CD4-positive, CD25-positive, alpha-beta regulatory T cell (primary cell): ENCODE data around the gene SMIM11. TPM values are rescaled to one million over a fixed set of nuclear protein-coding genes. Genes with fewer than 3 reads are reported as not detected.
"Not testable (repeated sequence)": the region's sequence is repeated elsewhere in the genome, so short reads cannot be mapped to it uniquely, and the experiment has no call there.

ENCODE experiments used
- ATAC-seq, 2 donors: fragments of 150-1000 bp; cut with Tn5 transposase; one replicate each; pipeline ENCODE4 v1.10.0; 2021; ENCODE audit warnings: low read depth in 2 of 2, moderate number of reproducible peaks in 2 of 2, moderate library complexity in 1 of 2
- DNase-seq, 3 donors: peaks; one replicate each; pipeline versions ENCODE4 v3.0.0 to v3.0.0-alpha.2; 2012 to 2022; ENCODE audit warnings: mixed read lengths in 1 of 3
- H3K27ac ChIP-seq: one replicate; pipeline ENCODE4 v1.7.0; 2013; ENCODE audit warnings: mild to moderate bottlenecking, low read length; ENCODE audit not compliant: insufficient read depth, poor library complexity, severe bottlenecking
- H3K27me3 ChIP-seq: one replicate; pipeline ENCODE4 v1.7.0; 2013; ENCODE audit warnings: low read length; ENCODE audit not compliant: control insufficient read depth, insufficient read depth
- H3K36me3 ChIP-seq: one replicate; pipeline ENCODE4 v1.7.0; 2013; ENCODE audit warnings: mild to moderate bottlenecking, low read length, moderate library complexity; ENCODE audit not compliant: control insufficient read depth, insufficient read depth
- H3K4me1 ChIP-seq: 2 replicates; pipeline ENCODE4 v1.7.0; 2013; ENCODE audit warnings: mild to moderate bottlenecking, low read length; ENCODE audit not compliant: insufficient read depth, control insufficient read depth, poor library complexity, severe bottlenecking
- H3K4me3 ChIP-seq: one replicate; pipeline ENCODE4 v1.7.0; 2013; ENCODE audit warnings: low read depth, mild to moderate bottlenecking, low read length, moderate library complexity
- H3K9me3 ChIP-seq, 2 experiments: 1 replicate in 1 of 2; 2 replicates in 1 of 2; pipeline ENCODE4 v1.7.0; 2013; ENCODE audit warnings: low read length in 2 of 2, mild to moderate bottlenecking in 1 of 2, moderate library complexity in 1 of 2; ENCODE audit not compliant: control insufficient read depth in 2 of 2
- H3K27ac Mint-ChIP-seq, 3 donors: one replicate each; pipeline ENCODE4 v1.8.0; 2020 to 2022; ENCODE audit warnings: mild to moderate bottlenecking in 3 of 3, mixed read lengths in 3 of 3, moderate library complexity in 2 of 3
- H3K27me3 Mint-ChIP-seq: one replicate; pipeline ENCODE4 v1.8.0; 2022; ENCODE audit warnings: mild to moderate bottlenecking, mixed read lengths
- H3K36me3 Mint-ChIP-seq: one replicate; pipeline ENCODE4 v1.8.0; 2020; ENCODE audit warnings: mixed read lengths
- H3K4me1 Mint-ChIP-seq, 4 donors: one replicate each; pipeline ENCODE4 v1.8.0; 2020 to 2022; ENCODE audit warnings: mixed read lengths in 4 of 4, mild to moderate bottlenecking in 1 of 4
- H3K4me3 Mint-ChIP-seq, 4 donors: one replicate each; pipeline ENCODE4 v1.8.0; 2020 to 2022; ENCODE audit warnings: mild to moderate bottlenecking in 4 of 4, mixed read lengths in 4 of 4, moderate library complexity in 3 of 4
- H3K9me3 Mint-ChIP-seq, 7 donors: one replicate each; pipeline ENCODE4 v1.8.0; 2020 to 2022; ENCODE audit warnings: mixed read lengths in 7 of 7, mild to moderate bottlenecking in 3 of 7, moderate library complexity in 2 of 7
- polyA plus RNA-seq, 4 donors: library from polyadenylated mRNA; unstranded; fragments of 300-500 nt; fragmentation: Illumina TruSeq; gene quantifications; one replicate each; pipeline ENCODE4 v1.2.3, GENCODE V29; 2021
- total RNA-seq: library from RNA; stranded (reverse); gene quantifications from one replicate; pipeline ENCODE4 v1.2.3, GENCODE V29; 2022

Gene SMIM11
- total and polyA plus RNA-seq, 5 donors from 2014 or later, result 5.6 to 34.3 (median 9.7) TPM

DNA sequence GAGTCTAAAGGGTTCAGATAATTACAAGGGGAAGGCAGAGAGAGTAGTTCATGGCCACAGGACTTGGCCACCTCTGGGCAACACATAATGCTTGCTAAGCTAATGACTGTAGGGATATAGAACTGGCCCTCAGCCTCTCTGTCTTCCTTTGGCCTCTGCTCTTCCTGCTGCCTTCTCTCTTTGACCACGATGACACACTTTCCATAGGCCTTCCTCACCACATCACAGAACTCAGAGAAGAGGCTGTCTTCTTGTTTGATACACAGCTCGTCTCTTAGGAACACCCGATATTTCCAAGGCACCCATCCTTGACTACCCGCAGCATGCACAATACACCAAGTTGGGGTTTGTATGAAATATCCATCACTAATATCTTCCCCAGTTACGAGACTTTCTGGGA lies 25.2 kb downstream of the SMIM11 start:
- H3K27me3 ChIP-seq, ATAC-seq, H3K4me1 Mint-ChIP-seq, H3K36me3 Mint-ChIP-seq, H3K4me3 ChIP-seq, H3K4me3 Mint-ChIP-seq, H3K27ac ChIP-seq, H3K4me1 ChIP-seq, DNase-seq, H3K36me3 ChIP-seq, H3K27me3 Mint-ChIP-seq, H3K27ac Mint-ChIP-seq, H3K9me3 ChIP-seq, H3K9me3 Mint-ChIP-seq: not testable (repeated sequence)

DNA sequence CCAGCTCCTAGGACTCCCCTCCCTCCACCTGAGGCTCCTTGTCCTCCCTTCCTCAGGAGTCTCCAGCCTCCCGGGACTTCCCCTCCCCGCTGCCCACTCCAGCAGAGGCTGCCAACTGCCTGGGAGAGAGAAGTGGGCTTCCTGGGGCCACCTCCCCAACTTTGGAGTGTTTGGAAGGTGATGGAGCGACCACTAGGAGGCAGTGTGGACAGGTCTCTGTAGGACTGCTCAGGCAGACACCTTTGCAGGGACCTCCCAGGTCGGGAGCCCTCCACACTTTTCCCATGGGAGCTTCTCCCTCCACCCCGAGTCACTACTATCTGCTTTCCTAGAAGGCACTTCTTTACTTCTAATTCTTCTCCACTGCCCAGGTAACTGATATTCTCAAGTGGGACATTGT lies 29.4 kb downstream of the SMIM11 start:
- not testable (repeated sequence) for H3K27ac Mint-ChIP-seq, H3K36me3 ChIP-seq, H3K4me3 Mint-ChIP-seq

DNA sequence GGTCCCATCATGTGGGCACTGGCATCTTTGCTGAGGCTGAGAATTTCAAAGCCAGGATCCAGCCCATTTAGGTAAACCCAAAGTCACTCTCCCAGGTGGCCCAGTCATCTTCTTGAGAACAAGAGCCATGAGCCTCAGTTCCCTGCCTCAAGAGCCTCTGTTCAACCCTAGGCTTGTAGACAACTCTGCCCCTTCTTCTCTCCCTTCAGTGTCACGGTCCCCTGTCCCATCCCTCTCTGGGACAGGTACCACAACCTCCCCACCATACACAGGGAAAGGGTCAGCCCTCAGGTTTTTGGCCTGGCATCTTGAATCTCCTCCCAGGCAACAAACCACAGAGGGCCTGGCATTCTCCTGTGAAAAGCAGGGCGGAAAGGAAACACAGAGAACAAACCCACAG lies 30.4 kb downstream of the SMIM11 start:
- H3K9me3 Mint-ChIP-seq, H3K27ac Mint-ChIP-seq, H3K4me3 Mint-ChIP-seq, DNase-seq, H3K4me3 ChIP-seq, H3K9me3 ChIP-seq, H3K4me1 ChIP-seq, H3K36me3 Mint-ChIP-seq, H3K27me3 ChIP-seq, ATAC-seq, H3K4me1 Mint-ChIP-seq, H3K27ac ChIP-seq, H3K27me3 Mint-ChIP-seq, H3K36me3 ChIP-seq: not testable (repeated sequence)

More for the DNA sequence above, 29.4 kb downstream of the SMIM11 start:
- H3K9me3 Mint-ChIP-seq, H3K4me3 ChIP-seq, ATAC-seq, H3K9me3 ChIP-seq, H3K4me1 Mint-ChIP-seq, DNase-seq, H3K27me3 ChIP-seq, H3K27ac ChIP-seq, H3K4me1 ChIP-seq, H3K36me3 Mint-ChIP-seq, H3K27me3 Mint-ChIP-seq: not testable (repeated sequence)

DNA sequence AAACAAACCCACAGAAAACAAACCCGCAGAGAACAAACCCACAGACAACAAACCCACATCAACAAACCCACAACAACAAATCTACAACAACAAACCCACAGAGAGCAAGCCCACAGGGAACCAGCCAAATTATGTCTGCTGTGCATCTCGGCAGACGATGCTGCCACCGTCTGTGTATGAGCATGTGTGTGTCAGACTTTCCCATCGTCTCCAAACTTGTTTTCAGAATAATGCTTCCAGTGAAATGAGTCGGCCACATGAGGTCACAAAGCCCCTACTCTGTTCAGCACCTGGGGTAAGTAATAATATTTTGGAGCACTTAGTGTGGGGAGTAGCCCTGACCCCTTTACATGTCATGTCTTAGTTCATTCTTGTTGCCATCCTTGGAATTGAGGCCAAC lies 30.8 kb downstream of the SMIM11 start:
- not testable (repeated sequence) for H3K27me3 ChIP-seq, H3K36me3 ChIP-seq, H3K27ac Mint-ChIP-seq, H3K27ac ChIP-seq, H3K36me3 Mint-ChIP-seq, H3K27me3 Mint-ChIP-seq, H3K9me3 ChIP-seq, H3K4me3 ChIP-seq, H3K4me1 Mint-ChIP-seq, H3K4me1 ChIP-seq, H3K9me3 Mint-ChIP-seq, DNase-seq, H3K4me3 Mint-ChIP-seq, ATAC-seq

- not testable (repeated sequence) for ATAC-seq, H3K4me1 Mint-ChIP-seq
Measured at GRCh38 chr21:34406676-34407075, 31.4 kb downstream of the SMIM11 start.

DNA sequence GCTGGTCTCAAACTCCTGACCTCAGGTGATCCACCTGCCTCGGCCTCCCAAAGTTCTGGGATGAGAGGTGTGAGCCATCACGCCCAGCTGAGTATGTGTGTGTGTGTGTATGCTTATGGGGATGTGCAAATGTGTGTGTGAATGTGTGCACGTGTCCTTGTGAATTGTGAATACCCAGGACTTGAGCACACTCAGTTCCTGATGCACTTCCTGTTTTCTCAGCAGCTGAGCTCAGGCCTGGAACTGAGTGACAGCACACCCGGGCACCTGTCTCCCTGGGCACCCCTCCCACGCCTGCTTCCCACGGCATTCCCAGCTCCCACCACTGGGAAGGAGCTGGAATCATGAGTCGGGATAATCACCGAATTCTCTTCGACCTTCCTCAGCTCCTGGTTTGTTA lies 32.0 kb downstream of the SMIM11 start:
- not testable (repeated sequence) for H3K4me3 Mint-ChIP-seq, H3K4me1 Mint-ChIP-seq, H3K27ac Mint-ChIP-seq

More at GRCh38 chr21:34406676-34407075, 31.4 kb downstream of the SMIM11 start:
- H3K9me3 ChIP-seq, H3K9me3 Mint-ChIP-seq, H3K4me3 Mint-ChIP-seq, H3K36me3 Mint-ChIP-seq, H3K36me3 ChIP-seq, DNase-seq, H3K27ac ChIP-seq, H3K27me3 ChIP-seq, H3K4me1 ChIP-seq, H3K27ac Mint-ChIP-seq, H3K27me3 Mint-ChIP-seq, H3K4me3 ChIP-seq: not testable (repeated sequence)

GRCh38 chr21:34417448-34418077 lies 42.3 kb downstream of the SMIM11 start:
- not testable (repeated sequence) for H3K9me3 Mint-ChIP-seq, H3K4me3 ChIP-seq, DNase-seq, H3K36me3 ChIP-seq, ATAC-seq, H3K27ac ChIP-seq, H3K27ac Mint-ChIP-seq, H3K27me3 Mint-ChIP-seq, H3K9me3 ChIP-seq, H3K4me1 ChIP-seq, H3K36me3 Mint-ChIP-seq, H3K27me3 ChIP-seq, H3K4me3 Mint-ChIP-seq, H3K4me1 Mint-ChIP-seq

More for the DNA sequence above, 32.0 kb downstream of the SMIM11 start:
- not testable (repeated sequence) for H3K27me3 Mint-ChIP-seq, H3K4me3 ChIP-seq, H3K36me3 ChIP-seq, H3K4me1 ChIP-seq, ATAC-seq, H3K9me3 ChIP-seq, H3K27me3 ChIP-seq, H3K9me3 Mint-ChIP-seq, H3K27ac ChIP-seq, DNase-seq, H3K36me3 Mint-ChIP-seq

DNA sequence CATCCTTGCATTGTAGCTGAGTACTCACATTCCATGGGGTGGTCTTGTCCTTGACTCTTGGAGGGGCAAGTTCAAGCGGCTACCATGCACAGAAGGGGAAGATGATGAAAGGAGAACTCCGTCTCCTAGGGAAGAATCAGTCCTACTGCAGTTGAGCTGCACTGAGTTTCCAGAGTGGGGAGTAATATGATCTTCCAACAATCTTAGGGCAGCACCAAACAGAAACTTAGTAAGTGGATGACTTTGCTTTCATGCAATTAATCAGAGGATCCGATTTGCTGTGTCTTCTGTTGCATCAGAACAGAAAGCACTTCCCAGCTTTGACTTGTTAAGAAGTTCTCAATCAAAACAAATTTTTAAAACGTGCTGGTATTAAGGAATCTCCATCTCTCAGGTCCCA lies 48.5 kb downstream of the SMIM11 start, which contains the start of gene SMIM34:
SMIM34 (minus strand) TSS at position 147 of the 400 bp plus-strand sequence; CDS start at position 35, 112 bp downstream.
- not testable (repeated sequence) for H3K9me3 ChIP-seq, H3K27me3 Mint-ChIP-seq, H3K4me1 Mint-ChIP-seq, H3K4me3 Mint-ChIP-seq, H3K36me3 ChIP-seq, H3K4me1 ChIP-seq, H3K9me3 Mint-ChIP-seq, ATAC-seq, H3K27me3 ChIP-seq, H3K4me3 ChIP-seq, H3K36me3 Mint-ChIP-seq, H3K27ac Mint-ChIP-seq, DNase-seq, H3K27ac ChIP-seq
